NCI-H2196 (cell line): ENCODE measurements around the gene GHR.
A peak's percentile ranks its signal among the peaks of the same experiment; 100 is the strongest.

Experiments
- DNase-seq: peaks from one replicate; lab custom pipeline; 2025; ENCODE audit not compliant: unreplicated experiment; lab: John Stamatoyannopoulos, UW

The GHR gene

DNA sequence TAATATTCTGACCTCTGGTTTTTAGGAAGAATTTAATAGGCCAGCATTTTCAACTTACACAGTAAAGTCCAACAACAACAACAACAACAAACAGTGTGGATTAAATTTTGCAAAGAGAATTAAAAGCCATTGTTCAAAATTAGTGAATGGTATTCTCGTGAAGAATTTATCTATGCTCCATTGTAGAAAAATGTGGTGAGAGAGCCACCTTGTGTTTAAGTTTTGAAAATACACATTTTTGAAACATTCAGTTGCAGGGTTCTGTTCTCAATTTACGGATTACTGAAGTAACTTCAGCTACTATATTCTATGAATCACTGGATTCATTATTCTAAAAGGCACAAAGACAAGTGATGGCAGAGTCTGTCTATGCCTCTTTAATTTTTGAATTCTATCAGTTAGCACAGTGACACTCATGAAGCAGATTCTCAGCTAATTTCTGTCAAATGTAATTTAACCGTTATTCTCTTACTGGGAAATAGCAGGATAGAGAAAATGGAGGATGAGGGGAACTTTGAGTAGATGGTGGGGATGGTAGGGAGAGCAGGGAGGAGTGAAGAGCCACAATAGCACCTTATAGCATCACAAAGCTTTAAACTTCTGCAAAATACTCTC lies 344.4 kb downstream of the GHR start:
- peak; percentile 37 for DNase-seq

- DNase-seq, result no peak
Measured at GRCh38 chr5:42768106-42768504, 344.9 kb downstream of the GHR start.

- no peak for DNase-seq
Measured at GRCh38 chr5:42770003-42770402, 346.8 kb downstream of the GHR start.
